Panc1 (cell line): ENCODE data around the gene ZBTB7C. TPM values are rescaled to one million over a fixed set of nuclear protein-coding genes. Genes with fewer than 3 reads are reported as not detected.

Experiments used
- ATAC-seq: fragments of 200-7000 bp; cut with Tn5 transposase; 2 replicates; pipeline ENCODE4 v1.9.1; 2020; ENCODE audit warnings: mild to moderate bottlenecking, moderate library complexity
- BruUV-seq: library from RNA; stranded (reverse); fragments of 400-500 nt; replicated peaks from 2 replicates; lab custom pipeline; 2021; lab: Mats Ljungman, UMichigan
- CTCF ChIA-PET: fragments of 300-600 bp; sonication (Branson Sonifier 250); formaldehyde crosslinking; loops from one replicate; lab custom pipeline; 2022; ENCODE audit warnings: antibody characterized with exemption; lab: Charles Lee
- POLR2A ChIA-PET: fragments of 300-600 bp; sonication (Branson Sonifier 250); formaldehyde crosslinking; loops from one replicate; lab custom pipeline; 2022; ENCODE audit warnings: antibody characterized with exemption; lab: Charles Lee
- DNase-seq: peaks from one replicate; pipeline ENCODE4 v3.0.0-alpha.2; 2010; ENCODE audit warnings: low read depth, low spot score
- H3K27ac ChIP-seq: 2 replicates; pipeline ENCODE4 v1.5.1; 2011; ENCODE audit warnings: mild to moderate bottlenecking, low read length, inconsistent platforms
- H3K27me3 ChIP-seq: fragments of 200-500 bp; sonication (Bioruptor generic); 2 replicates; pipeline ENCODE4 v1.6.0; 2014; ENCODE audit warnings: low read length, inconsistent platforms; ENCODE audit not compliant: control insufficient read depth, insufficient read depth
- H3K36me3 ChIP-seq: fragments of 200-500 bp; sonication (Bioruptor generic); 2 replicates; pipeline ENCODE4 v1.5.1; 2014; ENCODE audit warnings: inconsistent platforms, mild to moderate bottlenecking, low read length, moderate library complexity; ENCODE audit not compliant: control insufficient read depth, insufficient read depth
- H3K4me1 ChIP-seq: 2 replicates; pipeline ENCODE4 v1.5.1; 2011; ENCODE audit warnings: inconsistent platforms, mild to moderate bottlenecking, low read length, moderate library complexity; ENCODE audit not compliant: control insufficient read depth, insufficient read depth
- H3K4me3 ChIP-seq, 2 experiments: 2 replicates each; pipeline ENCODE4 v1.5.1; 2011 to 2012; ENCODE audit warnings: low read depth in 2 of 2, low read length in 2 of 2, mild to moderate bottlenecking in 2 of 2, inconsistent platforms in 1 of 2, moderate library complexity in 1 of 2
- H3K9me3 ChIP-seq: fragments of 200-500 bp; sonication (Bioruptor generic); 2 replicates; pipeline ENCODE4 v1.5.1; 2014; ENCODE audit warnings: low read depth, mild to moderate bottlenecking, inconsistent platforms, low read length, moderate library complexity; ENCODE audit not compliant: control insufficient read depth, insufficient read depth
- CTCF ChIP-seq: fragments of 450-650 bp; IDR thresholded peaks from 2 replicates; pipeline ENCODE4 v1.5.1; 2017; ENCODE audit warnings: mild to moderate bottlenecking
- POLR2AphosphoS5 ChIP-seq: IDR thresholded peaks from 2 replicates; pipeline ENCODE4 v1.6.1; 2012; ENCODE audit warnings: mild to moderate bottlenecking, low read depth, low read length, moderate library complexity
- REST ChIP-seq, 2 experiments: IDR thresholded peaks; 2 replicates each; pipeline ENCODE4 v1.6.1; 2011 to 2012; ENCODE audit warnings: low read depth in 2 of 2, control low read depth in 1 of 2, low read length in 1 of 2, mild to moderate bottlenecking in 1 of 2, moderate library complexity in 1 of 2; ENCODE audit not compliant: insufficient read depth in 1 of 2
- SIN3A ChIP-seq: IDR thresholded peaks from 2 replicates; pipeline ENCODE4 v1.6.1; 2012; ENCODE audit warnings: low read depth, mild to moderate bottlenecking, low read length, moderate library complexity, borderline replicate concordance; ENCODE audit not compliant: insufficient read depth
- TCF7L2 ChIP-seq: IDR thresholded peaks from 2 replicates; pipeline ENCODE4 v1.6.1; 2011; ENCODE audit warnings: mild to moderate bottlenecking, low read depth, low read length, inconsistent platforms
- in situ Hi-C: cut with HindIII; loops from 2 replicates; pipeline ENCODE4 v1.10.0; 2016; ENCODE audit warnings: low sequenced_read_pairs, low pct_unique_long_range_greater_than_20kb
- intact Hi-C: fragments of 100-400 bp; cut with micrococcal nuclease; formaldehyde crosslinking; loops from one replicate; pipeline ENCODE4 v1.10.0; 2022; ENCODE audit not compliant: unreplicated experiment
- total RNA-seq: library from RNA; stranded (reverse); gene quantifications from one replicate; pipeline ENCODE4 v1.2.1, GENCODE V29; 2021; ENCODE audit not compliant: unreplicated experiment

Gene ZBTB7C
- total RNA-seq, 1 experiment from 2014 or later, result 0.03 TPM

- ATAC-seq (no peak), DNase-seq (no peak)
- no peak overlapping the region for H3K4me3 ChIP-seq
- ChIA-PET POLR2A (no interaction called here), CTCF (no interaction called here)
- intact Hi-C loops, result loop anchor here (5.0 kb wide), 1 partner anchor 195 kb away; no protein-coding TSS in a partner anchor
- TF ChIP-seq TCF7L2, result no peak
- TF ChIP-seq SIN3A, result no peak
- TF ChIP-seq POLR2AphosphoS5, result no peak
- no peak for TF ChIP-seq CTCF
- no peak for TF ChIP-seq REST (IDR thresholded peaks at IDR 0.05; ENCODE audit: insufficient read depth in 1 of 2, low read depth in 2 of 2, low read length in 1 of 2)
- no peak overlapping the region for H3K27ac ChIP-seq
- no peaks in the 10 kb centered on the region for H3K9me3 ChIP-seq
- H3K27me3 ChIP-seq, result no peaks in the 10 kb centered on the region; the same call in 1 of the 2 replicates
- no TSS peak for BruUV-seq
- no peaks in the 10 kb centered on the region for H3K36me3 ChIP-seq
- H3K4me1 ChIP-seq, result no peaks in the 10 kb centered on the region
- in situ Hi-C loops, result no loop called here
Measured at GRCh38 chr18:48227206-48227605, 182.0 kb downstream of the ZBTB7C start.

- TF ChIP-seq TCF7L2, result no peak
- TF ChIP-seq SIN3A, result no peak
- TF ChIP-seq CTCF, result no peak
- TF ChIP-seq POLR2AphosphoS5, result no peak
- no peak for TF ChIP-seq REST (IDR thresholded peaks at IDR 0.05; ENCODE audit: insufficient read depth in 1 of 2, low read depth in 2 of 2, low read length in 1 of 2)
- Histone ChIP-seq H3K9me3 (no peaks in the 10 kb centered on the region), H3K4me1 (no peaks in the 10 kb centered on the region), H3K4me3 (no peak overlapping the region), H3K36me3 (no peaks in the 10 kb centered on the region), H3K27ac (no peak overlapping the region), H3K27me3 (no peaks in the 10 kb centered on the region; the same call in 1 of the 2 replicates)
- ChIA-PET CTCF (no interaction called here), POLR2A (no interaction called here)
- DNase-seq (no peak), ATAC-seq (no peak)
- BruUV-seq, result no TSS peak
- intact Hi-C loops, result loop anchor here (5.0 kb wide), 1 partner anchor 194 kb away; no protein-coding TSS in a partner anchor
- in situ Hi-C loops, result no loop called here
Measured at GRCh38 chr18:48226401-48226800, 182.8 kb downstream of the ZBTB7C start.
